Neural progenitor cell (in vitro differentiated cells): ENCODE data around the gene JOSD2. TPM values are rescaled to one million over a fixed set of nuclear protein-coding genes. Genes with fewer than 3 reads are reported as not detected.

Experiments used
- DNase-seq: peaks from one replicate; pipeline ENCODE4 v3.0.0-alpha.2; 2016; ENCODE audit warnings: low spot score
- H2AFZ ChIP-seq: fragments of 200-600 bp; sonication (generic); replicated peaks from 2 replicates; pipeline ENCODE4 v1.6.1; 2016; ENCODE audit warnings: antibody characterized with exemption
- H3F3A ChIP-seq: fragments of 200-600 bp; sonication (generic); 2 replicates; pipeline ENCODE4 v1.6.1; 2016; ENCODE audit warnings: antibody characterized with exemption, low read depth
- H3K27ac ChIP-seq: fragments of 200-600 bp; sonication (generic); 2 replicates; pipeline ENCODE4 v1.5.1; 2016; ENCODE audit warnings: mild to moderate bottlenecking
- H3K27me3 ChIP-seq: fragments of 200-600 bp; sonication (generic); 2 replicates; pipeline ENCODE4 v1.6.1; 2016; ENCODE audit warnings: mild to moderate bottlenecking, moderate library complexity
- H3K36me3 ChIP-seq: fragments of 200-600 bp; sonication (generic); 2 replicates; pipeline ENCODE4 v1.5.1; 2016
- H3K4me1 ChIP-seq: fragments of 200-600 bp; sonication (generic); 2 replicates; pipeline ENCODE4 v1.6.1; 2016; ENCODE audit warnings: mixed run types
- H3K4me2 ChIP-seq: fragments of 200-600 bp; sonication (generic); 2 replicates; pipeline ENCODE4 v1.6.1; 2016
- H3K4me3 ChIP-seq: fragments of 200-600 bp; sonication (generic); 2 replicates; pipeline ENCODE4 v1.5.1; 2016
- H3K79me2 ChIP-seq: fragments of 200-600 bp; sonication (generic); 2 replicates; pipeline ENCODE4 v1.6.1; 2016; ENCODE audit warnings: low read depth
- H3K9ac ChIP-seq: fragments of 200-600 bp; sonication (generic); 2 replicates; pipeline ENCODE4 v1.6.1; 2016
- H3K9me3 ChIP-seq: fragments of 200-600 bp; sonication (generic); 2 replicates; pipeline ENCODE4 v1.5.1; 2016; ENCODE audit warnings: low read depth
- H4K20me1 ChIP-seq: fragments of 200-600 bp; sonication (generic); 2 replicates; pipeline ENCODE4 v1.6.1; 2016; ENCODE audit warnings: low read depth
- H3K27ac Mint-ChIP-seq: 3 replicates; pipeline ENCODE4 v1.8.0; 2021; ENCODE audit warnings: mixed read lengths
- H3K27me3 Mint-ChIP-seq: 2 replicates; pipeline ENCODE4 v1.8.0; 2022; ENCODE audit warnings: low read depth, mild to moderate bottlenecking, inconsistent platforms, moderate library complexity, mixed read lengths; ENCODE audit not compliant: insufficient read depth
- H3K36me3 Mint-ChIP-seq: 3 replicates; pipeline ENCODE4 v1.8.0; 2021; ENCODE audit warnings: mixed read lengths
- H3K4me1 Mint-ChIP-seq: 3 replicates; pipeline ENCODE4 v1.8.0; 2021; ENCODE audit warnings: mixed read lengths
- H3K4me3 Mint-ChIP-seq: 3 replicates; pipeline ENCODE4 v1.8.0; 2021; ENCODE audit warnings: mild to moderate bottlenecking, moderate library complexity, mixed read lengths
- H3K9me3 Mint-ChIP-seq: 3 replicates; pipeline ENCODE4 v1.8.0; 2020; ENCODE audit warnings: mixed read lengths
- CTCF ChIP-seq: fragments of 200-600 bp; sonication (generic); IDR thresholded peaks from 2 replicates; pipeline ENCODE4 v1.5.1; 2017; ENCODE audit warnings: antibody characterized with exemption, mild to moderate bottlenecking
- EZH2 ChIP-seq: fragments of 200-600 bp; sonication (generic); IDR thresholded peaks from 2 replicates; pipeline ENCODE4 v1.6.1; 2017; ENCODE audit warnings: antibody characterized with exemption, mild to moderate bottlenecking, moderate library complexity
- EZH2phosphoT487 ChIP-seq: fragments of 200-600 bp; sonication (generic); IDR thresholded peaks from 2 replicates; pipeline ENCODE4 v1.6.1; 2017; ENCODE audit warnings: antibody characterized with exemption
- total RNA-seq: library from RNA; depleted of rRNA; stranded (reverse); fragments of >200 nt; gene quantifications from 2 replicates; pipeline ENCODE4 v1.2.3, GENCODE V29; 2015; ENCODE audit warnings: low replicate concordance

The JOSD2 gene
- total RNA-seq, 1 donor from 2014 or later, result 1.7 TPM

GRCh38 chr19:50555450-50556281 lies 44.7 kb upstream of the JOSD2 start:
- Mint-ChIP-seq H3K36me3 (peaks cover 2% of the 10 kb centered on the region), H3K4me3 (peak overlapping the region; percentile 35), H3K27ac (no peak overlapping the region), H3K27me3 (peaks cover 5% of the 10 kb centered on the region), H3K4me1 (peaks cover 65% of the 10 kb centered on the region), H3K9me3 (no peaks in the 10 kb centered on the region)
- Histone ChIP-seq H4K20me1 (peaks cover 69% of the 10 kb centered on the region), H3K79me2 (peaks cover 4% of the 10 kb centered on the region), H3K9ac (no peak overlapping the region), H2AFZ (no peak overlapping the region), H3K27ac (no peak overlapping the region), H3F3A (peaks cover 14% of the 10 kb centered on the region), H3K4me3 (peak overlapping the region; percentile 53), H3K36me3 (no peaks in the 10 kb centered on the region), H3K4me2 (peak overlapping the region; percentile 80), H3K9me3 (no peaks in the 10 kb centered on the region), H3K27me3 (peaks cover 88% of the 10 kb centered on the region), H3K4me1 (peaks cover 6% of the 10 kb centered on the region)
- TF ChIP-seq EZH2phosphoT487 (no peak), CTCF (no peak), EZH2 (no peak)
- peak; percentile 72 for DNase-seq

- no peaks in the 10 kb centered on the region for H3K36me3 ChIP-seq
- no peak overlapping the region for H3K4me3 ChIP-seq
- H3K27me3 ChIP-seq, result peaks cover 88% of the 10 kb centered on the region
- peaks cover 2% of the 10 kb centered on the region for H3K36me3 Mint-ChIP-seq
- peak overlapping the region; percentile 30 for H3K4me3 Mint-ChIP-seq
- no peak for DNase-seq
- H3K9me3 ChIP-seq, result no peaks in the 10 kb centered on the region
- H3K4me1 Mint-ChIP-seq, result peaks cover 66% of the 10 kb centered on the region
- no peak overlapping the region for H3K4me2 ChIP-seq
- H3K27ac Mint-ChIP-seq, result no peak overlapping the region
- H2AFZ ChIP-seq, result no peak overlapping the region
- peaks cover 66% of the 10 kb centered on the region for H4K20me1 ChIP-seq
- no peak overlapping the region for H3K27ac ChIP-seq
- H3K9ac ChIP-seq, result no peak overlapping the region
- peaks cover 7% of the 10 kb centered on the region for H3K4me1 ChIP-seq
- H3K9me3 Mint-ChIP-seq, result no peaks in the 10 kb centered on the region
- H3K27me3 Mint-ChIP-seq, result peaks cover 5% of the 10 kb centered on the region
- TF ChIP-seq CTCF (no peak), EZH2phosphoT487 (no peak), EZH2 (no peak)
- H3F3A ChIP-seq, result peaks cover 14% of the 10 kb centered on the region
- peaks cover 4% of the 10 kb centered on the region for H3K79me2 ChIP-seq
Observed at GRCh38 chr19:50555033-50555432, 44.0 kb upstream of the JOSD2 start.

GRCh38 chr19:50554212-50554611 lies 43.2 kb upstream of the JOSD2 start:
- Mint-ChIP-seq H3K9me3 (no peaks in the 10 kb centered on the region), H3K36me3 (no peaks in the 10 kb centered on the region), H3K4me1 (peaks cover 60% of the 10 kb centered on the region), H3K4me3 (peak overlapping the region; percentile 32), H3K27ac (no peak overlapping the region), H3K27me3 (peaks cover 7% of the 10 kb centered on the region)
- peaks cover 7% of the 10 kb centered on the region for H3K4me1 ChIP-seq
- H3F3A ChIP-seq, result peaks cover 14% of the 10 kb centered on the region
- no peak overlapping the region for H3K9ac ChIP-seq
- peaks cover 68% of the 10 kb centered on the region for H4K20me1 ChIP-seq
- no peak overlapping the region for H3K4me2 ChIP-seq
- H3K27me3 ChIP-seq, result peaks cover 88% of the 10 kb centered on the region
- no peak overlapping the region for H3K27ac ChIP-seq
- H3K79me2 ChIP-seq, result peaks cover 4% of the 10 kb centered on the region
- no peaks in the 10 kb centered on the region for H3K9me3 ChIP-seq
- H3K4me3 ChIP-seq, result no peak overlapping the region
- DNase-seq, result no peak
- no peaks in the 10 kb centered on the region for H3K36me3 ChIP-seq
- TF ChIP-seq EZH2phosphoT487 (no peak), CTCF (no peak), EZH2 (no peak)
- H2AFZ ChIP-seq, result no peak overlapping the region
